Stimulated activated CD4-positive, alpha-beta T cell treated with anti-CD3 and anti-CD28 coated beads, TNF-alpha, amount 100 ng/mL, for 48 hours (primary cell): Measurements from ENCODE around the gene DAPK1.

ENCODE experiments used
- DNase-seq, 3 donors: peaks; one replicate each; pipeline ENCODE4 v3.0.0-alpha.2; 2020; ENCODE audit warnings: low read depth in 3 of 3

DAPK1 gene

DNA sequence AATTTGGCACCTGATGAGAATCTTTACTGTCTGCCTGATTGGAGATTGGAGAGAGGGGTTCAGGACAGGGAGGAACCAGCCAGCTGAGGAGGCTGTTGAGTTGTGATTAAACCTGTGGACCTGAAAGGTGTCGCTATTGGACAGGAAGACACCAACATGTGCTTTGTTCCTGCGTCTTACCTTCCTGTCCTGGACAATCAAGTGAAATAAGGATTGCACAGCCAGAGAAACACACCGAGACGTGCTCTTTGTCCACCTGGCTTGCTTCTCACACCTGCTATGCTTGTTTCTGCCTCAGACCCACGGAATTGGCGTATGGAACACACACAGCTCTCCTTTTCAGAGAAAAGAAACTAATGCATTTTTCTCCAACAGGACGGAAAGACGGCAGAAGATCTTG, 170.6 kb downstream of the DAPK1 start:
- no peak for DNase-seq

GRCh38 chr9:87668722-87669121, 171.1 kb downstream of the DAPK1 start:
- DNase-seq: no peak

GRCh38 chr9:87670572-87671264, 173.1 kb downstream of the DAPK1 start:
- DNase-seq: no peak

DNA sequence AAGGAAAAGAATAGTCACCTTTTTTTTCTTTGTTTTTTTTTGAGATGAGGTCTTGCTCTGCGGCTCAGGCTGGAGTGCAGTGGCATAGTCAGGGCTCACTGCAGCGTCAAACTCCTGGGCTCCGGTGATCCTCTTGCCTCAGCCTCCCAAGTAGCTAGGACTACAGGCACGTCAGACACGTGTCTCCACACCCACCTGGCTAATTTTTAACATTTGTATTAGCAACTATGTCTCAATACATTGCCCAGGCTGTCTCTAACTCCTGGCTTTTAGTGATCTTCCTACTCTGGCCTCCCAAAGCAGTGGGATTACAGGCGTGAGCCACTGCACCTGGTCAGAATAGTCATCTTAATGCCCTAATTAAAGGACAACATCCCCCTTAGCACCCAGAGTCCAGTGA, 173.8 kb downstream of the DAPK1 start:
- DNase-seq: no peak

DNA sequence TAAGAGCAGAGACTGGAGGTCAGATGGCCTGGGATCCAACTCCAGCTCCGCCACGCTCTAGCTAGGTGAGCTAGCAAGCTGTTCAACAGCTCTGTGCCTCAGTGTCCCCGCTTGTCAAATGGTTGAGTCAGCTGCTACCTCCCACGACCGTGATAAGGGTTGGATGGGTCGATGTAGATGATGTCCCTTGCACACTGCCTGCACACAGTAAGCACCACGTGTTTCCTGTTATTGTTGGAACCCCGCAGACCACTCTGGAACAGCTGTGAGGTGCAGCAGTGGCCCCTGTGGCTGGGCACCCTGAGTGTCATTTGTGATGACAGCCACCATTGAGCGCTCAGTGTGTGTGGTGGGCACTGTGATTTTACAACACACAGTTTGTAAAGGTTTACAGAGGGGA, 174.3 kb downstream of the DAPK1 start:
- DNase-seq: no peak

GRCh38 chr9:87672586-87672985, 174.9 kb downstream of the DAPK1 start:
- DNase-seq: no peak

DNA sequence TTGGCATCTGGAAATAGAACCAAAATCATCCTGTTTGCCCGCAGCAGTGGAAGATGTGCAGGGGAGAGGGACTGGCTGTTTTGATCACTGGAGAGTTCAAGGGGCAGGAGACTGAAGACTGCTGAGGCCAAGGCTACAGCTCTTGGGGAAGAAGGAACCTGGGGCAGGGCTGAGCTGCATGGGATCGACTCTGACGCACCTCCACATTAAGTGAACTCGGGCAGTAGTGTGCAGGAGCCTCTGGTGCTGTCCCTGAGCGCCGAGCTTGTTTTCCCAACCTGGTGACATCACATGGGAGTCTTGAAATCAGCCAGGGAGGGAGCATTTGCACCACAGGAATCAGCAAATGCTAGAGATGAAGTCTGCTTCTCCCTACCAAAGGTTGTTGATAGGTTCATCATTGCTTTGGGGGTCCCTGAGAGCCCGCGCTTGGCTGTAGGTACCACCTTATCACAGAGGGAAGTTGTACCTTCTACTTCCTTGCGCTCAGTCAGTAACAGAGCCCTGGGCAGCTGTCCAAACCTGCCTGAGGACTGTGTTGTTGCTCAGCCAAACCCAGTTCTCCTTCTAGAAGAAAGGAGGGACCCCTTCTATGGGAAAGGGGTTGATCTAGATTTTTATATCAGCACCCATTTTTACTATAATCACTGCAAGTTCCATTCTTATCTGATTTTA, 175.9 kb downstream of the DAPK1 start:
- DNase-seq: no peak

DNA sequence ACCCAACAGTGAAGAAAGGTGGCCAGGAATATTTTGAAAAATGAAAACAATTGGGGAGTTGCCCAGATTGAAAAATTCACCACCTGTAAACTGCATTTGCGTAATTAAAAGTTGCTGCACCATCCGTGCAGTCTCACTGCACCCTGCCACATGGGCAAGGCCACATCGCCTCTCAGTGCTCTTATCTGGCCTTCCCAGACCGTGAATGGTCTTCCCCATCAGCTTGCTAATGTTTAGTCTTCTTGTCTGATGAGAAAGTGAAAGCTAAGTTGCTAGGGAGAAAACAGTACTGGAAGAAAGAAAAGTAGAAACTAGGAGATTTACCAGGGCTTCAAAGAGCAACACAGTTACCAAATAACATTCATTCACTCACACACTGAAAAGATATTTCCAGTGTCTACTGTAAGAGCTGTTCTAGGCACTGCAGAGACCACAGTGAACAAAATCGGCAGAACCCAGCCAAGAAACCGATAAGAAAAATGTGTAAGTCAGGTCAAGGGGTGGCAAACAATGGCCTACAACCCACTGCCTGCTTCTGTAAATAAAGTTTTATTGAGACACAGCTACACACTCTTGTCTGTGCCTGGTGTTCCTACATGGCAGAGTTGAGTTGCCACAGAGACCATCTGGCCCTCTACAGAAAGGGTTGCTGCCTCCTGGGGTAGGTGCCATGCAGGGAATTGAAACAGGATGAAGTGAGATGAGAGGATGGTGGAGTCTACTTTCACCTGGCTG, 177.1 kb downstream of the DAPK1 start:
- no peak for DNase-seq

DNA sequence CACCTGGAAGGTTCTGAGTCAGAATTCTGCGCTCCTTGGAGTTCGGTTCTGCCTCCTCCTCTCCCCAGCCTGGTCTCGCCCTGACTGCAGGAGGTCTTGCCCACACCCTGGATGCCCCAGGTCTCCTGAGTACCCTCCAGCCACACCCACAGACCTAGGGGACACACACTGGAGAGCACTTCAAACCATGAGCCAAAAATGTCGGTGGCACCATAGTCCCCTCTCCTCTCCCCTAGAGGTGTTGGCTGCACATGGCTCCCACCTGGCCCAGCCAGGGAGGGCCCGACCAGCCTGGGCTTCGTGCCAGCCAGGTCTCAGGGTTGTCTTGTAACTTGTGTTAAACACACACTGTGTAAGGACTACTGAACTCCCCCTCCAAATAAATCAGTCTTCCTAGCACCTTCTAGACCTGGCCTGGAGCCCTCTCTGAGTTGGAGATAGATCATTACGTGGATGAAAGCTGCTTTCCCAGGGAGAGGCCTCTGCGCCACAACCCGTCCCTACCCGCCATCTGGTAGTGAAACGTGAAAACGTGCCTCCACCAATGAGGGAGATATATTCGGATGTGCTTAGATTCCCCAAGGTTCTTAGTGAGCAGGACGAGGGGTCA, 178.3 kb downstream of the DAPK1 start:
- no peak for DNase-seq

- DNase-seq: no peak
Measured at GRCh38 chr9:87676976-87677775, 179.5 kb downstream of the DAPK1 start.

DNA sequence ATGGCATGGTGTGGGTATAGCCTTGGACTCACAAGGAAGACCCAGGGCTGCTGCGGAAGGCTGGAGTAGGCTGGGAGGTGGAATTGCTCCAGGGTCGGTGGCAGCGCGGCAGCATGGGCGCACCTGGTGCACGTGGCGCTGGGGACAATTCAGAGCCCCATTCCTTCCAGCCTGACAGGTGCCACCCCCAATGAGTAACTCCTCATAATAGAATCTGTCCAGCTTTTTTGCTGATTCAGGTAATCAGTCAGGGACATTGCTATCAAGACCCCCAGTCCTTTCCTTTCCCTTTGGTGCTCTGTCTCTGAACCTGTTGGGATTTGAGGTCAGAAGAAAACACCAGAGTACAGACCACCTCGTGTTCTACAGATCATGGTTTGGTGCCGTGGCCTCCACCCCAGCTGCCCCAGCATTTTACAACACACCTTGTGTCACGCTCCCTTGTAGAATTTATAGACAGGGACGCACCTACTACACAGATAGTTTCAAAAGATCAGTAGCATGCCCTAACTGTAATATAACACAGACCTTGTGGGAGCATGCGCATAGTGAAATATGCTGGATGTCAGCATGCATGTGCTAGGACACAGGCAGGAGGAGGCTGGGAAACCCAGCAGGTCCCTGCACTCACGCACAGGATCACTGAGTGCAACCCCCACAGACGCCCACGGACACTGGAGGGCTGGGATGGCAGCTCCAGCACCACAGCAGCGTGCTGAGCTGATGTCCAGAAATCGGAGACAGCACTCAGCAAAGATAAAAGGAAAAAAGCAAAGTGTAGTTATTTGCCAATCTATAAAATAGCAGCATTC, 180.3 kb downstream of the DAPK1 start:
- DNase-seq: no peak

GRCh38 chr9:87678650-87679355, 181.1 kb downstream of the DAPK1 start:
- no peak for DNase-seq

DNA sequence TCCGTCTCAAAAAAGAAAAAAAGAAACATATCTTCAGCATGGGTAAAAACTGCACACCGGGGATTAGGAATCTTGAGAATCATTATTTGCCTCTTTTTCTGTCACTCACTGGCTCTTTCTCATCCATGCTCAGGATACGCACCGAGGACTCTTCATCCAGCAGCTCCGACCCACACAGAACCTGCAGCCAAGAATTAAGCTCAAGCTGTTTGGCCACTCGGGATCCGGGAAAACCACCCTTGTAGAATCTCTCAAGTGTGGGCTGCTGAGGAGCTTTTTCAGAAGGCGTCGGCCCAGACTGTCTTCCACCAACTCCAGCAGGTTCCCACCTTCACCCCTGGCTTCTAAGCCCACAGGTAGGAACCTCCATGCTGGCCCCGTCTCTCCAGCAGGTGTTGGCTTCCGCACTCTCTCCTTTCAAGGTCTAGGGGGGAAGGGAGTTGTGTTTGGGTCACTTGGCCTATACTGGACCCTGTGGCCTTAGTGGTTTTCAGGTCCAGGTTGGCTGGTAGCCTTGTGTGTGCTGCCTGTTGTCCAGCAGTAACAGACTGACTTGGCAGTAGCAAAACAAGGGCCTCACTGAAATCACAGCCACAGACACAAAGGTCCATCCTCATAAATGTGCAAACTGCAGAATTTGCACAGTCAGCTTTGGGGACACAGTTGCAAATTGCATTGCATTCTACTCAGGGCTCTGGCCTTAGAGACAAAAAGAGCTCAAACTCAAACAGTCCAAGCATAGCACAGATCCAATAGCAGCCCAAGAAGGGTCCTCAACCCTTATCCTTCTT, 183.8 kb downstream of the DAPK1 start:
- DNase-seq: no peak

DNA sequence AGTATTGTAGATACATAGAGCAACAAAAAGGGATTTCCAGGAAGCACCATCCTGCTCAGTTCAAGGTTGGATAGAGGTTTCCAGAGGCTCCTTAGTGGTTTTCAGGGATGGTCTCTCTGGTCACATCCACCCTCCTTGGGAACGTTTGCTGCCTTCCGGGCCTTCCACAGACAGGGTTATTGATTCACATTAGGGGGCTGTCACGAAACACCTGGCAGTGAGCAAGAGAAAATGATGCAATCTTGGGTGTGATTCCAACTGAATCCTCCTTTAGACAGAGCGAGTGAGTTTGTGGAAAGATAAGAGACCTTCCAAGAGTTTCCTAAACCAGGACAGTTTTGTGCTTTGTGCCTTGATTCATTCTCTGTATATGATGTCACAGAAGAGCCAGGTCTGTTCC, 184.4 kb downstream of the DAPK1 start:
- DNase-seq: no peak

DNA sequence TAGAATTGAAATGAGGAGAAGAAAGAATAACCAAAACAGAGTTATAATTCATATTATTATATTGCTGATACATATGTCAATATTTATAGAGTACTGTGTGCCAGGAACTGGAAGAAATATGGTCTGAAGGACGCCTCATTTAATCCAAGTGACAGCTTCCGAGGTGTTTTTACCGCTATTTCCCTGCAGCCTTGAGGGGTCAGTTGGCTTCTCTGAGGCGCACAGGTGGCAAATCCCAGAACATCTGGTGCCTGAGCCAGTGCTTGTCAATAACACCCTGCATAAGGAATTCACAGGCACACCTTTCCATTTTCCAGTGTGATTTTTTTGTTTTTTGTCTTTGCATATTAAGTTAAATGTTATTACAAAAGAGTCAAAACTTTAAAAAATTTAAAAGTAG, 185.0 kb downstream of the DAPK1 start:
- DNase-seq: no peak

DNA sequence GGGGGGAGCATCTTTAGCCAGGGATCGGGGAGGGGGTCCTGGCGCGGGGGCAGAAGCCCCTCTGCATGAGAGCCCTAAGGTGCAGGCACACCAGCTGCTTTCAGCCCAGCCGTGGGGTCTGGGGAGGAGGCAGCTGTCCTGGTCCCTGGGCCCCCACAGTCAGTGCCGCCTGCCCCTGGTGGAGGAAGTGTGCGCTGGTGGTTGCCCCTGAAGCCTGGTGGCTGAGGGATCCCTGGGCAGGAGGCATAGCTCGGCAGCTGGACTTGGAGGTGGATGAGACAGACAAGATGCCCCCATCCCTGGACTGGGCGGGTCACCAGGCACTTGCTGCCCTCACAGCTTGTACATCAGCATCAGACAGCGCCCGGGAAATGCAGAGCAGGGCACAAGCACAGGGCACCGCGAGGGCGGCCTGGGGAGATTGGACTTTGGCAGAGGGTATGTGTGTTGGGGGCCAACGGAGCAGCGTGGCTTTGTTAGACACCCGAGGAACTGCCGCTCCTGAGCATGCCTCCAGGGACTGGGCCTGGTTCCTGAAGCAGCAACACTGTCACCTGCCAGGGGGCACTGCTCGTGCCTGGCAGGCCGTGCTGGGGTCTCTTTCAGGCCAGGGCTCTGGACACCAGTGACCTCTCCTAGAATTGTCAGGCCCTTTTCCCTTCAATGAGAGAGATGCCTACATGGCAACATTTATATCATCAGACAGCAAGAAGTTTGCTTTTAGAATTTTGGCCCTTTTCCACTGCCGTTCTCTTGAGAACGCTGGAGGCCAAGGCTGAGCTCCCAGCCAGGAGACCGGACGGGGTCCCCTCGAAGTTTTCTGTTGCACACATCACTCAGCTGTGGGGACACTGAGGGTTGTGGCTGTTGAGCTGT, 186.3 kb downstream of the DAPK1 start:
- no peak for DNase-seq

- DNase-seq: no peak
Measured at GRCh38 chr9:87684627-87685219, 187.1 kb downstream of the DAPK1 start.

DNA sequence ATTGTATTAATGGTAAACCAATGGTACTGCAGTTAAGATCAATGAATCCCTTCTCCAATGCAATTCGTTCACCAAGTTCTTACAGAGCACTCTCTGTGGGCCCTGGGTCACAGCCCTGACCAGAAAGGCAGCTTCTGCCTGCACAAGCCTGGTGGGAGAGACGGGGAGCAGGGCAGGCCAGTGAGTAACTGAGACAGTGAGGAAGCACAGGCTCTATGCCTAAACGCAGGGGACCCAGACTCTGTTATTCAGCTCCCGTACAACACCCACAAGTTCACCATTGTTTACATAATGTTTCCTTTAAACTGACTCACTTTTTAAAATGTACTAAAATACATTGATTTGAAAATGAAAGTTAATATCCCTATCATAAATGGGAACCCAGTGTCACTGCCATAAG, 187.8 kb downstream of the DAPK1 start:
- DNase-seq: no peak
